Epithelial cell of alveolus of lung (primary cell): ENCODE results near the gene IDH3B. TPM values are rescaled to one million over a fixed set of nuclear protein-coding genes. Genes with fewer than 3 reads are reported as not detected.

ENCODE experiments used
- total RNA-seq: library from RNA; depleted of rRNA; stranded (reverse); fragments of >200 nt; gene quantifications from 2 replicates; pipeline ENCODE4 v1.2.1, GENCODE V29; 2015

The IDH3B gene
- 102 and 146 TPM in 2 replicates for total RNA-seq

GRCh38 chr20:2663887-2664719 is at the start of gene IDH3B:
Gene IDH3B, minus strand, starts transcription at chr20:2664216. Its CDS starts 28 bp downstream, at chr20:2664188.

GRCh38 chr20:2692036-2692885 is 28.2 kb upstream of the IDH3B start, which contains the start of gene EBF4:
Gene EBF4, plus strand, starts transcription at chr20:2692780. Its CDS starts 866 bp downstream, at chr20:2693646.

GRCh38 chr20:2651772-2652723 is 12.0 kb downstream of the IDH3B start, which contains the start of gene NOP56:
Gene NOP56, plus strand, starts transcription at chr20:2652632. Its CDS starts 29 bp downstream, at chr20:2652661.

Other genes starting within 250 kb of the IDH3B start
- 308 and 592 TPM in 2 replicates for gene SNRPB, start 193.4 kb downstream of the IDH3B start, total RNA-seq
- gene ZNF343, start 155.3 kb downstream of the IDH3B start, total RNA-seq = 9.6 and 12.0 TPM in 2 replicates
- gene TMC2, start 127.6 kb downstream of the IDH3B start, total RNA-seq = not detected in 2 replicates
- gene NOP56, start 11.6 kb downstream of the IDH3B start, total RNA-seq = 71.1 and 87.4 TPM in 2 replicates
- gene EBF4, start 28.6 kb upstream of the IDH3B start, total RNA-seq = 3.7 and 7.3 TPM in 2 replicates
- gene CPXM1, start 136.4 kb upstream of the IDH3B start, total RNA-seq = 3.0 and 11.1 TPM in 2 replicates
- not detected in 2 replicates for gene C20orf141, start 150.8 kb upstream of the IDH3B start, total RNA-seq
- not detected in 2 replicates for gene TMEM239, start 152.1 kb upstream of the IDH3B start, total RNA-seq
- 15.9 and 61.2 TPM in 2 replicates for gene PCED1A, start 176.4 kb upstream of the IDH3B start, total RNA-seq
- gene VPS16, start 176.5 kb upstream of the IDH3B start, total RNA-seq = 33.1 and 35.2 TPM in 2 replicates
- gene PTPRA, start 209.3 kb upstream of the IDH3B start, total RNA-seq = 32.7 and 36.3 TPM in 2 replicates